CD14-positive monocyte (primary cell): ENCODE measurements around the gene MYO16. TPM values are rescaled to one million over a fixed set of nuclear protein-coding genes. Genes with fewer than 3 reads are reported as not detected.

Source experiments
- DNase-seq, 3 donors: peaks; one replicate each; pipeline ENCODE4 v3.0.0-alpha.2; 2011 to 2022
- H2AFZ ChIP-seq: 2 replicates; pipeline ENCODE4 v1.6.0; 2012; ENCODE audit warnings: mild to moderate bottlenecking, low read depth, low read length, inconsistent platforms; ENCODE audit not compliant: insufficient read depth, poor library complexity, severe bottlenecking
- H3K27ac ChIP-seq, 2 donors: 1 replicate in 1 of 2; 2 replicates in 1 of 2; pipeline ENCODE4 v1.5.1; 2012 to 2013; ENCODE audit warnings: low read length in 2 of 2, control low read depth in 1 of 2, inconsistent platforms in 1 of 2, low read depth in 1 of 2, mild to moderate bottlenecking in 1 of 2
- H3K27me3 ChIP-seq, 2 donors: one replicate each; pipeline versions ENCODE4 v1.6.0 to v1.6.1; 2011 to 2013; ENCODE audit warnings: low read length in 2 of 2; ENCODE audit not compliant: control insufficient read depth in 2 of 2, insufficient read depth in 2 of 2
- H3K36me3 ChIP-seq, 2 donors: replicated peaks in 1 of 2; 1 replicate in 1 of 2; 2 replicates in 1 of 2; pipeline versions ENCODE4 v1.5.1 to v1.6.1; 2012 to 2013; ENCODE audit warnings: low read length in 2 of 2, control low read depth in 1 of 2, inconsistent platforms in 1 of 2, mild to moderate bottlenecking in 1 of 2; ENCODE audit not compliant: insufficient read depth in 2 of 2, control insufficient read depth in 1 of 2
- H3K4me1 ChIP-seq, 2 donors: 1 replicate in 1 of 2; 2 replicates in 1 of 2; pipeline versions ENCODE4 v1.5.1 to v1.6.1; 2012 to 2013; ENCODE audit warnings: low read length in 2 of 2, control low read depth in 1 of 2, inconsistent platforms in 1 of 2, mild to moderate bottlenecking in 1 of 2, moderate library complexity in 1 of 2; ENCODE audit not compliant: insufficient read depth in 2 of 2, control insufficient read depth in 1 of 2
- H3K4me2 ChIP-seq: replicated peaks from 2 replicates; pipeline ENCODE3; 2012; ENCODE audit warnings: low read length, moderate library complexity, mild to moderate bottlenecking; ENCODE audit not compliant: poor library complexity, severe bottlenecking; ENCODE audit errors: extremely low read depth
- H3K4me3 ChIP-seq, 3 experiments: fragments of 200-600 bp in 1 of 3; sonication (generic) in 1 of 3; replicated peaks in 1 of 3; 1 replicate in 2 of 3; 2 replicates in 1 of 3; pipeline ENCODE4 v1.5.1; 2011 to 2013; ENCODE audit warnings: low read length in 3 of 3, mild to moderate bottlenecking in 3 of 3, control low read depth in 2 of 3, low read depth in 2 of 3, inconsistent platforms in 1 of 3, moderate library complexity in 1 of 3
- H3K79me2 ChIP-seq: 2 replicates; pipeline ENCODE4 v1.6.0; 2012; ENCODE audit warnings: mild to moderate bottlenecking, control low read depth, inconsistent platforms, low read length, moderate library complexity; ENCODE audit not compliant: insufficient read depth
- H3K9ac ChIP-seq: 2 replicates; pipeline ENCODE4 v1.6.0; 2017; ENCODE audit warnings: low read length, mild to moderate bottlenecking; ENCODE audit not compliant: insufficient read depth, poor library complexity, severe bottlenecking
- H3K9me3 ChIP-seq, 2 donors: replicated peaks in 1 of 2; 1 replicate in 1 of 2; 2 replicates in 1 of 2; pipeline versions ENCODE4 v1.5.1 to v1.6.1; 2012 to 2013; ENCODE audit warnings: low read length in 2 of 2, control low read depth in 1 of 2; ENCODE audit not compliant: control insufficient read depth in 1 of 2, insufficient read depth in 1 of 2
- H4K20me1 ChIP-seq: 2 replicates; pipeline ENCODE4 v1.6.0; 2012; ENCODE audit warnings: mild to moderate bottlenecking, low read length, control low read depth, moderate library complexity; ENCODE audit not compliant: insufficient read depth
- H3K27ac Mint-ChIP-seq, 7 donors: one replicate each; pipeline ENCODE4 v1.8.0; 2020; ENCODE audit warnings: mild to moderate bottlenecking in 7 of 7, mixed read lengths in 7 of 7, moderate library complexity in 6 of 7, inconsistent platforms in 2 of 7
- H3K27me3 Mint-ChIP-seq, 3 donors: one replicate each; pipeline ENCODE4 v1.8.0; 2021 to 2022; ENCODE audit warnings: low read depth in 3 of 3, mild to moderate bottlenecking in 3 of 3, mixed read lengths in 3 of 3, moderate library complexity in 3 of 3, inconsistent platforms in 1 of 3
- H3K36me3 Mint-ChIP-seq, 2 donors: one replicate each; pipeline ENCODE4 v1.8.0; 2020; ENCODE audit warnings: mixed read lengths in 2 of 2, inconsistent platforms in 1 of 2, mild to moderate bottlenecking in 1 of 2
- H3K4me1 Mint-ChIP-seq: one replicate; pipeline ENCODE4 v1.8.0; 2020; ENCODE audit warnings: mild to moderate bottlenecking, mixed read lengths
- H3K4me3 Mint-ChIP-seq, 2 donors: one replicate each; pipeline ENCODE4 v1.8.0; 2020; ENCODE audit warnings: mild to moderate bottlenecking in 2 of 2, mixed read lengths in 2 of 2, moderate library complexity in 1 of 2
- H3K9me3 Mint-ChIP-seq, 7 donors: one replicate each; pipeline ENCODE4 v1.8.0; 2020 to 2022; ENCODE audit warnings: mixed read lengths in 7 of 7, mild to moderate bottlenecking in 6 of 7, moderate library complexity in 6 of 7, inconsistent platforms in 2 of 7
- WGBS: methylation state at CpG from one replicate; pipeline ENCODE4 v1.1.5; 2013; ENCODE audit warnings: missing lambda C conversion rate; ENCODE audit not compliant: insufficient coverage; 5-methylcytosine and 5-hydroxymethylcytosine counted together
- intact Hi-C, 2 donors: fragments of 100-400 bp; cut with micrococcal nuclease; formaldehyde crosslinking; loops; one replicate each; pipeline versions ENCODE4 v1.15.0 to v1.15.1; 2023
- polyA plus RNA-seq, 3 donors: library from polyadenylated mRNA; depleted of rRNA in 1 of 3; unstranded in 2 of 3; stranded (reverse) in 1 of 3; fragments of 300-500 nt in 2 of 3; fragments of >200 nt in 1 of 3; fragmentation: Illumina TruSeq in 2 of 3; gene quantifications; 1 replicate in 2 of 3; 2 replicates in 1 of 3; pipeline ENCODE4 v1.2.3, GENCODE V29; 2012 to 2021
- TF ChIP-seq, protein P1 (sequence below): fragments of 200-600 bp; IDR thresholded peaks from one replicate; pipeline ENCODE4 v1.8.0; 2022; ENCODE audit warnings: antibody characterized with exemption, mild to moderate bottlenecking

Gene MYO16
- polyA plus RNA-seq, 3 donors: not detected

DNA sequence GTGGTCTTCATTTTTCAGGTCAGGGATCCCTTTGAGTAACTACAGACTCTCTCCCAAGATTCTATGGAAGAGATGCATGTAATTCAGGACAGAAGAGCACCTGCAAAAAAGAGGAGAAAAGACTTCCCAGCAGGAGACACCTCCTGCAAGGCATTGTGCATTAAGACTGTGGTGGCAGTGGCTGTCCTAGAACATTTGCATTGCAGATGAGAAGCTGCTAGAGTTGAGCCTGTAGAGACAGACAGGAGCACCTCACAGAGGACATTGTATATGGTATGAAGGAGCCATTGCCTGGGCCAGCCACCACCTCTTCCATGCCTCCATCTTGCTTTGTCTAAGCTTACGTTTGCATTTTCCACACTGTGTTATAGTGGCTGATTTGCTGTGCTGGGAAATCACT, 11.2 kb upstream of the MYO16 start:
- Mint-ChIP-seq H3K4me3 (no peak overlapping the region), H3K27ac (no peak overlapping the region), H3K36me3 (no peaks in the 10 kb centered on the region), H3K9me3 (peaks cover 2 to 7% (median 3%) of the 10 kb centered on the region in 7 donors), H3K4me1 (no peaks in the 10 kb centered on the region), H3K27me3 (peaks cover 0 to 3% (median 1%) of the 10 kb centered on the region in 3 donors)
- Histone ChIP-seq H3K36me3 (no peaks in the 10 kb centered on the region), H3K9me3 (no peaks in the 10 kb centered on the region), H2AFZ (no peak overlapping the region), H3K27me3 (no peaks in the 10 kb centered on the region), H3K4me3 (no peak overlapping the region), H3K79me2 (no peaks in the 10 kb centered on the region), H3K9ac (no peak overlapping the region), H3K4me2 (no peak overlapping the region), H3K4me1 (no peaks in the 10 kb centered on the region), H3K27ac (no peak overlapping the region), H4K20me1 (no peaks in the 10 kb centered on the region)
- intact Hi-C loops: no loop called here
- DNase-seq: no peak
- TF ChIP-seq, protein P1, sequence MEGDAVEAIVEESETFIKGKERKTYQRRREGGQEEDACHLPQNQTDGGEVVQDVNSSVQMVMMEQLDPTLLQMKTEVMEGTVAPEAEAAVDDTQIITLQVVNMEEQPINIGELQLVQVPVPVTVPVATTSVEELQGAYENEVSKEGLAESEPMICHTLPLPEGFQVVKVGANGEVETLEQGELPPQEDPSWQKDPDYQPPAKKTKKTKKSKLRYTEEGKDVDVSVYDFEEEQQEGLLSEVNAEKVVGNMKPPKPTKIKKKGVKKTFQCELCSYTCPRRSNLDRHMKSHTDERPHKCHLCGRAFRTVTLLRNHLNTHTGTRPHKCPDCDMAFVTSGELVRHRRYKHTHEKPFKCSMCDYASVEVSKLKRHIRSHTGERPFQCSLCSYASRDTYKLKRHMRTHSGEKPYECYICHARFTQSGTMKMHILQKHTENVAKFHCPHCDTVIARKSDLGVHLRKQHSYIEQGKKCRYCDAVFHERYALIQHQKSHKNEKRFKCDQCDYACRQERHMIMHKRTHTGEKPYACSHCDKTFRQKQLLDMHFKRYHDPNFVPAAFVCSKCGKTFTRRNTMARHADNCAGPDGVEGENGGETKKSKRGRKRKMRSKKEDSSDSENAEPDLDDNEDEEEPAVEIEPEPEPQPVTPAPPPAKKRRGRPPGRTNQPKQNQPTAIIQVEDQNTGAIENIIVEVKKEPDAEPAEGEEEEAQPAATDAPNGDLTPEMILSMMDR: no peak
- WGBS: no CpG with 5 or more reads among the region's 1 CpG

DNA sequence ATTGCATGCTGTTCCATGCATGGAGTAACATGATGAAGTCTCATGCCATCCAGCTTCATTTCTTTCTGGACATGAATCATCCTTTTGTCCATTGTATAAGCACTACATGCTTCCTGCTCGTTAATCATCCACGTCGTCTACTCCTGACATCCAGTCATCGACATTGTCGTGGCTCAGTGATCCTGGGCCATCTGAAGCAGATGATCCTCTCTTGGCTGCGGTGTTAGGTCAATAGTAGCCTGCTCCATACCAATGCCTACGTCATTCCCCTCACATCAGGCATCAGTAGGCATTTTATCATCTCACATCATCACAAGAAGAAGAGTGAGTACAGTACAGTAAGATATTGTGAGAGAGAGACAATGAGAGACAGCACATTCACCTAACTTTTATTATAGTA, 7.9 kb upstream of the MYO16 start:
- no peak for DNase-seq
- no peaks in the 10 kb centered on the region for H3K4me1 Mint-ChIP-seq
- H3K36me3 Mint-ChIP-seq: no peaks in the 10 kb centered on the region
- H3K9ac ChIP-seq: no peak overlapping the region
- 89% methylated on average over 5 of the region's 7 CpGs for WGBS
- intact Hi-C loops: no loop called here
- no peaks in the 10 kb centered on the region for H3K4me1 ChIP-seq
- H3K27me3 Mint-ChIP-seq: peaks cover 0 to 3% (median 1%) of the 10 kb centered on the region in 3 donors
- peaks cover 0 to 6% of the 10 kb centered on the region in 2 donors for H3K9me3 ChIP-seq
- TF ChIP-seq, protein P1: no peak
- H3K27ac ChIP-seq: no peak overlapping the region
- H3K27ac Mint-ChIP-seq: peak overlapping the region in 1 of 7 donors; percentile 30
- no peaks in the 10 kb centered on the region for H3K27me3 ChIP-seq
- peaks cover 2 to 13% (median 3%) of the 10 kb centered on the region in 7 donors for H3K9me3 Mint-ChIP-seq
- no peaks in the 10 kb centered on the region for H4K20me1 ChIP-seq
- H3K79me2 ChIP-seq: no peaks in the 10 kb centered on the region
- H2AFZ ChIP-seq: no peak overlapping the region
- H3K4me3 Mint-ChIP-seq: no peak overlapping the region
- H3K4me2 ChIP-seq: no peak overlapping the region
- no peak overlapping the region for H3K4me3 ChIP-seq
- no peaks in the 10 kb centered on the region for H3K36me3 ChIP-seq
